ENCODE measurements around the gene FBXO21.

FBXO21 gene

GRCh38 chr12:117162167-117162539 is 28.1 kb downstream of the FBXO21 start:
- no peak for DNase-seq

DNA sequence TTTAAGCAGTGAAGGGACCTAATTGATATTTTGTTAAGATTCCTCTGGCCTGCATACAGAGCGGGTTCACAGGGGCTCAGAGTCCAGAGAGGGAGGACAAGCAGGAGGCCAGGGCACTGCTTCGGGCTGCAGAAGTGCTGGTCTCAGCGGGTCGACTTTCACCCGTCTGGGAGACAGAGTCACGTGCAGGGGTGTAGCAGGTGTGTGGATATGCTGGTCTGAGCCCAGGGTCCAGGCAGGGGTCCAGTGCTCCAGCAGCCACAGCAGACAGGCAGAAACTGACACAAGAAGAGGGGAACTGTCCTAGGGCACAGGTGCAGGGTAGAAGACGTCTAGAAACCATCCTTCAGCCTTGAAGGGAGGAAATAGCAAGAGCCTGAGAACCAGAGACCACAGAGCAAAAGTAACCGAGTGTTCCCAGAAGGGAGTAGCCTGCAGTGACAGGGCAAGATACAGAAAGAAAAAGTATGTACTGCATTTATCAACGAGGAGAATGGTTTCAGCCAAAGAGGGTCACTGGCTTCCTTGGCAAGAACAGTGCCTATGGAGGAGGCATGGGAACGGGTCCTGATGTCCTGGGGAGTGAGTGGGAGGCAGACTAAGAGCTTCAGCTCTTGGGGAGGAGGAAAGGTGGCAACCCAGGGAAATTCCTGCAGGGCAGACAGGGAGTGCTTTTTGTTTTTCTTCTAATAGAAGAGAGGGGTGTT is 28.7 kb downstream of the FBXO21 start:
- no peak for DNase-seq

DNA sequence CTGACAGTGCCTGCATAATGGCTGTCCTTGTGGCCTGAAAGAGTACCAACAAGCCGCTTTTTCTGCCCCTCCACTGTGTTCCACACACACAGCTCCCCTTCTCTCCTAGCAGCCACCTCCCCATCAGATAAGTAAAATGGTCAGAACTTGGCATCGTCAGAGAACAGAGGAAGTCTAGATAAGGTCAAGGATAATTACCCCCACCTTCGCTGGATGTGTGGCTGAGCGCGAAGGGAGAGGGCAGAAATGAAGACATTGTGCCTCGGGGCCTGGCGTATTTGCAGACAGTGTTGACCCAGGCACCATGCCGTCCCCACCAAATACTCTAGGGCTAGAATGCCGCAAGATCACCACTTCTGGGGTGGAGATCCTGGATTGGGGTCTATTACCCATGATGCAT is 30.6 kb downstream of the FBXO21 start:
- DNase-seq, result no peak

GRCh38 chr12:117158911-117159553 is 31.2 kb downstream of the FBXO21 start:
- no peak for DNase-seq

DNA sequence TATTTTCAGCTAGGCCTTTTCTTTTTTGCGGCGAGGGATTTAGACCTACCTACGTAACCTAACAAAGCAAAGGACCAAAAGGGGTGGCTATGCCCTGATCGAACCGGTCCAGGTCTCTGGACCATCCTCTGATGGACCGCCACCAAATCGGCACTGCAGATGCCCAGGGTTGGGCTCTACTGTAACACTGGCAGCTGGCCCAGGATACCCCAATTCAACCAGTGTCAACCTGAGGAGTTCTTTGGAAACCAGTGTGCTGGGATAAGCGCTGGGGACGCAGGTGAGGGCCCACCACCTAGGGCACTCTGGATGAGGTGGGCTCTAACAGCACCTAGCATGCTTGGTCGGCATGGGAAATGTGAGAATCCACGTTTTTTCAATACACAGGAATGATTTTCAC is 32.2 kb downstream of the FBXO21 start:
- no peak for DNase-seq

GRCh38 chr12:117155278-117156060 is 34.8 kb downstream of the FBXO21 start:
- DNase-seq, result peak; percentile 49

DNA sequence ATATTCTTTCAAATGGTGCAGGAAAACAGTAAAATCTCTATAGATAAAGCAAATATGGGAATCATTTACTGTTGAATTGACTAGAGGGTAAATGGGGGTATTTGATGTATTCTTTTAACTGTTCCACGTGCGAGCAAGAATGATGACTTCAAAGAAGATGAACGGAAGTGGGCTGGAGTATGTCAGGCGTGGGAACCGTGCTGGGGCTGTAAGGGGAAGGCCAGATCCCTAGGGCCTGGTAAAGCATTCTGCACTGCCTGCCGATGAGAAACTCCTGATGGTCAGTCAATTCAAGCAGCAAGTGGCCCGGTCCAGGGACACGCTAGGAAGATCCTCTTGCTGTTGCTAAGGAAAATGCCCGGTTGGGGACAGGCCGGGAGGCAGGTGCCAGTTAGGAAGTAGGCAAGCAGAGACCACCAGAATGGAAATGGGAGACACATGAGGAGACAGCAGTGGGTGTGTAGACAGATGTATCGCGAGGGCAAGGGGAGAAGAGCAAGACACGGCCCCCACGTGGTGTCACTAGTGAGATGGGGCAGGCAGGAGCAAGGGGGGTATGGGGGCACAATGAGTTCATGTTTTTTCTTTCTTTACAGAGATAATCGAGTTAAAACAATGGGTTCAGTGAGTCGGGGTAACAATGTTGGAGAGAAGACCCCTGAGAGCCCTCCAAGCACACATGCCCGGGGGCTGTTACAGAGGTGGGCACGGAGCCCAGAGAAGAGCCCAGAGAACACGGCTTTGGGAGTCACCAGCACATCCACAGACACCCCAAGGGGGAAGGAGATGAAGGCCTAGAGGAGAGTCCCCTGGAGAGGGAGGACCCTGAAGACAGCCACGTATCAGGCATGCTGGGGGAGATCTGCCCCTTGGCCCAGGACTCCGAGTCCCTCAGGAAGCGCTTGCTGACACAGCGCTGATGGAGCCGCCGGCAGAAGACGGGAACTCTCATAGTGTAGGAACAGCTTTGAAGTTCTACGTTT is 37.2 kb downstream of the FBXO21 start:
- no peak for DNase-seq

DNA sequence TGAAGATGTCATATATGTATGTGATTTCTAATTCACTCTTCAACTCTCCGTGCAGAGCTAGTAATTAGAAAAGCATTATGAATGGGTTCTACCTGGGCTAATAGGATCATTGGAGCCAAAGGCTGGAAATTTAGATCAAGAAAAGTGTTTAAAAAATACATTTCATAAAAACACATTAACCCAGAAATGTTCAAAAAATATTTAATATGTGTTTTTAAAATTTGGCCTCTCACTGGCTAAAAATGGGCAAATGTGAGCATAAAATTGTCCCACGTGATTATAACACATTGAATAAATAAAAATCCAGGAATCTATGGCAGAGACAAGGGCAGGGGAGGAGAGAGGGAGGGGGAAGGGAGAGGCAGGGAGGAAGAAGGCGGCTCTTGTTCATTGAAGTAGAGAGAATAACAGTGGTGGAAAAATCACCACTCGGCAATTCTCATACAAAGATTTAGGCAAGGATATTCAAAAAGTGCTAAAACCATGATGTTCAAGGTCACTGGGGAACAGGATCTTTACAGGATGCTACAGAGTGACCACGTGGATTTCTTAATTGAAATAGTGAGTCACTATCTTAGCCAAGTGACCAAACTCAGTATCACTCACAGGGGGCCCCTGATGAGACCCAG is 38.8 kb downstream of the FBXO21 start:
- no peak for DNase-seq

DNA sequence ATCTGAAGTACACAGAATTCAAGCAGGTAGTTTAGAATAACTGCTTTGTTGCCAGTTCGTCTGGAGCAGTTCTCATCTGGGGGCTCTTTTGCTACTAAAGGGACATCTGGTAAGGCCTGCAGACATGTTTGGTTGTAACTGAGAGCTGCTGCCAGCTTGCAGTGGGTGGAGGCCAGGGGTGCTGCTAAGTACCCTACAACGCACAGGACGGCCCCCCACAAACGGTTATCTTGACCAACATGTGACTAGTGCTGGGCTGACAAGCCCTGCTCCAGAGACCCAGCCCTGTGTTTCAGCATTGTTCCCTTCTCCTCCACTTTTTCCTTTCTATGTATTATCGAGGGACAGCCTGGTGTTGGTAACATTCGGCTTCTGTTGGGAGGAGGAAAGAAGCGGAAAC is 40.8 kb downstream of the FBXO21 start:
- no peak for DNase-seq

DNA sequence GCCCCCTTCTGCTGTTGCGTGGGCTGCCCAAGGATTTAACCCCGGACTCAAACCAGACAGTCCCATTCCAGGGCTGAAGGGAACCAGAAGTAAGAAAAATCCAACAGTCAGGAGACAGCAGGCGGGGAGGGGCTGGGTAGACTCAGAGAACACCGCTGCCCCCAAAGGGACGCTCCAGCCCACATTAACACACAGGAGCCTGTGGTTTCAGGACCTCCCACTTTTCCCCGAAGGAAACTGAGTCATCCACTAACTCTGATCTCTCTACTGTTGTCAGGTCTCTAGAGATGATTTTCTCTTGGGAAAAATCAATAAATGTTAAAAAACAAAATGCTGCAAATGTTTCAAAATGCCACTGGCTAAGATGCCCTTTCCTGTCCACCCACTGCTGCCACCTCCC is 41.6 kb downstream of the FBXO21 start:
- DNase-seq, result no peak

- no peak for DNase-seq
These were observed 42.6 kb downstream of the FBXO21 start for GRCh38 chr12:117147639-117148038.

GRCh38 chr12:117145597-117146154 is 44.6 kb downstream of the FBXO21 start:
- DNase-seq, result no peak

DNA sequence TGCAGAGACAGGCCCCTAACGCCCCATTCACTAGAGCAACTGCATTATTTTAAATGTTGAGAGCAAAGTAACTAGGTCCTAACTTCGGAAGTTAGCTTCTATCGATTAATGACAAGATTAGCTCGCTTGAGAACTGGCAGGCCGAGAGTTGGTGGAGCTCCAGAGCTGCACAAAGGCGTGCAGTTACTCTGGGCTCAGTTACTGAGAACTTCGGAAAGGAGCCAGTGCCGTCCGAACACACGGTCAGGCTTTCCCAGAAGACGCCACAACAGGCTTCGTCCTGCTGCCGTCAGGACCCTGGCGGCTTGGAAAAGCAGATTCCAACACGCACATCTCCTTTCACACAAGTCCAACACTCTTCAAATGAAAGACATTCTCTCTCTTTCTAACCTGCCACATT is 45.7 kb downstream of the FBXO21 start:
- no peak for DNase-seq

DNA sequence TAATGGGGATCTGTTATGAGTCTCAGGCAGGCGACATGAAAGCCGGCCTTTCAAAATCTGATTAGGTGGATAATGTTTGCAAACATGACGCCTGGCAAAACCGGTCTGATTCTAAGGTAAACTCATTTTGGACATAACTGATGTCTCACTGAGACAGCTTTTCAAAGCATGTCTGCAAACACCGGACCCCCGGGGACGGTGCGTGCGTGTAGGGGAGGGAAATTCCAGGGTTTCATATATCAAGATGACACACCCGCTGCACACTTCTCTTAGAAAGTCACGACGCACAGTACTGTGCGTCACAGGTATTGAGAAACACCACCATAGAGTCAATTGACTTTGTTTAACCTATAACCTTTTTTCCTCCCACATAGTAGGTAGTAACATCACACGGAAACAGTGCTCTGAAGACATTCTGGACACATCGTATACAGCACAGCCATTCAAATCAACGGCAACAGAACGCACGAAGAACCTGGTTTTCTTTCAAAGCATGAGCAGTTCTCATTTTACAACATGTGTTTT is 47.2 kb downstream of the FBXO21 start:
- no peak for DNase-seq

DNA sequence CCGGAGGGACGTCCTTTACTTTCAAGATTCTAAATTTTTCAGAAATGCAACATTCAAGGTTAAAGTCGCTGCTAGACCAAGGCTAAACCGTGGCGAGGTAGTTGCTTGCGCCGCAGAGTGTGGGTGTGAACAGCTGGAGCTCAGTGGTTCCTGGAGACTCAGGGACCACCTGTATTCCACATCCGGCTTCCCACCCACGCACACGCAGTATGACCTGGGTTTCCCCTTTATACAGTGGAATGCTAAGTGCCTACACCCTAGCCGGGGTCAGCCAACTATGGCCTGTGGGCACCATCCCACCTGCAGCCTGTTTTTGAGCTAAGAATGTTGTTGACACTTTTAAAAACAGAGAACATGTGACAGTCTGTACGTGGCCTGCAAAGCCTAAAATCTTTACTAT is 48.2 kb downstream of the FBXO21 start:
- no peak for DNase-seq

GRCh38 chr12:117141097-117141898 is 49.0 kb downstream of the FBXO21 start:
- DNase-seq, result no peak

DNA sequence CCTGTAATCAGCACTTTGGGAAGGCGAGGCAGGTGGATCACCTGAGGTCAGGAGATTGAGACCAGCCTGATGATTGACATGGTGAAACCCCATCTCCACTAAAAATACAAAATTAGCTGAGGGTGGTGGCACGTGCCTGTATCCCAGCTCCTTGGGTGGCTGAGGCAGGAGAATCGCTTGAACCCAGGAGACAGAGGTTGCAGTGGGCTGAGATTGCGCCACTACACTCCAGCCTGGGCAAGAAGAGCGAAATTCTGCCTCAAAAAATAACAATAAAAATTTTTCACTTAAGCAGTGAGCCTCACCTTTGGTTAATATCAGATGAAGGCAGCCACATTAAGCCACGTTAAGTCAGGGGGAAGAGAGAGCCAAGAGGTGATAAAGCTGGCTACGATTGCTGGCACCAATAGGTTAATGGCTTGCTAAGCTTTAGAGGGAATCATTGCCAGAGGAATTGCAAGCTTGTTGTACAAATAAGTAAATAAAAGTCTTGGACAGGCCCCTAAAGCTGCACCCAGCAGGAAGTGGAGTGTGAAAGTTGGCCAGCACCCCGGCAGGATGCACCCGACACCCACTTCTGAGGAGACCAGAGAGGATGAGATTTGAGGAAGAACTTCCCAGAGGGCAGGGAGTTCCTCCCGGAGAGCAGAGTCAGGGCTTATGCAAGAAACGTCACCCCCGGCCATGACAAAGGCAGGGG is 49.7 kb downstream of the FBXO21 start:
- no peak for DNase-seq

DNA sequence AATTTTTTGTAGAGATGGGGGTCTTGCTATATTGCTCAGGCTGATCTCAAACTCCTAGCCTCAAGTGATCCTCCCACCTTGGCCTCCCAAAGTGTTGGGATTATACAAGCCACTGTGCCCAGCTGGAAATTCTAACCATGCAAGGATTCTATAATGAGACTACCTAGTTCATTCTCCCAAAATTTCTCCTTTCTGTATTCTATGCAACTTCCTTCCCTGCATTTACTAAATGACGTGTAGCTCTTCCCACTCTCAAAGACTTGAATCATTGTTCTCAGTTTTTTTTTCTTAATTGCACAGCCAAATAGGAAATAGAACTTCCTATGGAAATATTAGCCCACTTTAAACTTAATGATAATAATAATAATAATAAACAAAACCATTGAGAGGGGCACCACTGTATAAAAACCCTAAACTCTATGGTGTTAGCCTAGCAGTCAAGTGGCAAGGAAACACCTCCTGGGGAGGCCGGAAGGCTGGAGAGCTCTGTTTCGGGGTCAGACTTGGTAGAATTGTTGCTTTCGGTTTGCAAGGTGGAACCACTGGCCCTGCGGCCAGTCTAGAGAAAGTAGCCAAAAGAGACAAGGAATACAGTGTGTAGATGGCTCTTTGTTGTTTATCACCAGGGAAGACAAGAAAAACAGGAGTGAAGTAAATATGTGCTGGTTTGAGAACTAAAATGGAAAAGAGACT is 51.1 kb downstream of the FBXO21 start:
- no peak for DNase-seq

GRCh38 chr12:117134721-117135120 is 55.5 kb downstream of the FBXO21 start:
- no peak for DNase-seq

DNA sequence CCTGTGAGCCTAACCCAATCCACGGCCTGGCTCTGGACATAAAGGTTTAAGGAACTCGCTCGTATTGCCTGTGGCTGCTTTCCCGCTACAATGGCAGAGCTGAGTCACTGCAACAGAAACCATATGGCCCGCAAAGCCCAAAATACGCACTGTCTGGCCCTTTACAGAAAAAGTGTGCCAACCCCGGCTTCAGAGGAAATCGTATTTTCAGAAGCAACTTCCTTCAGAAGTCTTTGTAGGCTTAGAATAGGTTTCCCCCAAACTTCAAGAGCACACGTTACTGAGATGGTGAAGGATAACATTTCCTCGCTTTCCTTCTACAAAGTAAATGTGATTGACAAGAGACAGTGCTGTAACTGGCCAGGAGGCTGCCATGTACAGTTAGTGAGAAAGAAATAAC is 56.2 kb downstream of the FBXO21 start:
- DNase-seq, result no peak

All from effector CD8-positive, alpha-beta T cell (primary cell).